HG02798 (cell line): ENCODE data around the gene SPINT1.

Experiments used
- ATAC-seq: cut with Tn5 transposase; IDR thresholded peaks from one replicate; pipeline ENCODE4 v1.9.1; 2021; ENCODE audit warnings: mild to moderate bottlenecking; ENCODE audit not compliant: unreplicated experiment, poor library complexity

Gene SPINT1

DNA sequence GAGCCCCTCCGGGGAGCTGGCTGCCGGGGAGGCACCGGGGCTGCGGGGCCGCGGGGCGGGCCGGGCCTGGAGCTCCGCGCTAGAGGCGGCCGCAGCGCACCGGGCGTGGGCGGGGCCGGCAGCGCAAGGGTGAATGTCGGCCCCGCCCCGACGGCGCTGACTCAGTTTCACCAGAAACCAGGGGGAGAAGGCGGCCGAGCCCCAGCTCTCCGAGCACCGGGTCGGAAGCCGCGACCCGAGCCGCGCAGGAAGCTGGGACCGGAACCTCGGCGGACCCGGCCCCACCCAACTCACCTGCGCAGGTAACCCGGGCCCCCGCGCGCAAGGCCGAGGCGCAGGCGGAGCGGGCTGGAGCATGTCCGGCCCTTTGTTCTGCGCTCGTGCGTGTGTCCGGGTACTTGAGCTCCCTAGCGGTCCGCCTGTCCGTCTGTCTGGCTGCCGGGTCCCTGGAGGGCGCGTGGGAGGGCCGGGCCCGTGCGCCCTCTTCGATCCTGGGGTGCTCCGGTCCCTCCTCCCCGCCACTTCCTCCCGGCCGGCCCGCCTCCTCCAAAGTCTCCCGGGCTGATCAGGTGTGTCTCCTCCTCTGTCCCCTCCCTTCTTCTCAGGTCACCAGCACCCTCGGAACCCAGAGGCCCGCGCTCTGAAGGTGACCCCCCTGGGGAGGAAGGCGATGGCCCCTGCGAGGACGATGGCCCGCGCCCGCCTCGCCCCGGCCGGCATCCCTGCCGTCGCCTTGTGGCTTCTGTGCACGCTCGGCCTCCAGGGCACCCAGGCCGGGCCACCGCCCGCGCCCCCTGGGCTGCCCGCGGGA lies at the start of gene SPINT1:
Gene SPINT1, plus strand, starts transcription at position 164 of the 811 bp plus-strand sequence. Its CDS starts 507 bp downstream, at position 671.
- ATAC-seq, result no peak

DNA sequence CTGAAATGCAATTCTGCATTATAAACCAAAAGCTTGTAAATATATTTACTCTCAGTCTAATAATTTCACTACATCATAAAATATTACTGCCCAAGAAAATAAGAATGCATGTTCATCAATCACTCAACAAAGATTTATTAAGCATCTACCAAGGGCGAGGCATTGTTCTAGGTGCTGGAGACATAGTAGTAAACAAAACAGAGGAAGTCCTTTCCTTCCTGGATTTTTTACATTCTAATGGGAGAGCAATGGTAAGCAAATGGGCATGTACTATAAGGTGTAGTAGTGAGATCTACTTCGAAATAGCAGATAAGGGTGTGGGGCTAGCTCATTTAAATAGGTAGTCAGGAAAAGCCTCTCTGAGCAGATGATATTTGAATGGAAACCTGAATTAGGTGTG lies 47.8 kb upstream of the SPINT1 start:
- ATAC-seq, result no peak

DNA sequence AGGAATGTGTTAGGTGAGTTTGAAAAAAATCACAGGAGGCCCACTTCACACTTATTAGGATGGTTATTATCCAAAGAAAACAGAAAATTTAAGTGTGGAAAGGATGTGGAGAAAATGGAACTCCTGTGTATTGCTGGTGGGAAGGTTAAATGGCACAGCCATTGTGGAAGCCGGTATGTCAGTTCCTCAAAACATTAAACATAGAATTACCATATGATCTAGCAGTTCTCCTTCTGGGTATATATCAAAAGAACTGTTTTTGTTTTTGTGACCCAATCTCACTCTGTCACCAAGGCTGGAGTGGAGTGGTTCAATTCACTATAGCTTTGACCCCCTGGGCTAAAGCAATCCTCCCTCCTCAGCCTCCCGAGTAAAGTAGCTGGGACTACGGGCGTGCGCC lies 47.3 kb upstream of the SPINT1 start:
- no peak for ATAC-seq

DNA sequence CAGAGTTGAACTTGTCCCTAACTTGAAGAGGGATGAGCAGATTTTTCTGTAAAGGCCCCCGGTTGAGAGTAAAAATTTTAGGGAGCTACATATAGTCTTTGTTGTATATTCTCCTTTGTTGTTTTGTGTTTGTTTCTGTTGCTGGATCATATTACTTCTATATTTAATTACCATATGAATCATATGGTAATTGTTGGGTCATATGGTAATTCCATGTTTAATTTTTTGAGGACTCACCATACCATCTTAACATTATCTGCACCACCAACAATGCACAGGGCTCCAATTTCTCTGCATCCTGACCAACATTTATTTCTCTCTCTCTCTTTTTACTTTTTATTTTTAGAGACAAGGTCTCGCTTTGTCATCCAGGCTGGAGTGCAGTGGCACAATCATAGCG lies 44.3 kb upstream of the SPINT1 start:
- no peak for ATAC-seq

- ATAC-seq, result no peak
Measured at GRCh38 chr15:40803076-40803475, 40.8 kb upstream of the SPINT1 start.

DNA sequence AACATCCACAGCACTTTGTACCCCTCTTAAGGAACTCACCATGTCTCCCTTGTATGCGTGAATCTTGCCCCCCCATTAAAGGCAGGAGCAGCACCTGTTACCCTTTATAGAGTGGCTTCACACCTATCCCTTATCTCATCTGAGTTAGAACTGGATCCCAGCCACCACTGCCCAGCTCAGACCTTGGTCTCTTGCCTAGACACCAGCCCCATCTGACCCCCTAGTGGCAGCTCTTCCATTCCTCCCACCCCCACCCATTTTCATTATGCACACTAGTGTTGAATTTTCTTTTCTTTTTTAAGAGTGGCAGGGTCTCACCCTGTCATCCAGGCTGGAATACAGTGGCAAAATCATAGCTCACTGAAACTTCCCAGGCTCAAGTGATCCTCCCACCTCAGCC lies 40.2 kb upstream of the SPINT1 start:
- ATAC-seq, result no peak

GRCh38 chr15:40806672-40807027 lies 37.2 kb upstream of the SPINT1 start:
- no peak for ATAC-seq

DNA sequence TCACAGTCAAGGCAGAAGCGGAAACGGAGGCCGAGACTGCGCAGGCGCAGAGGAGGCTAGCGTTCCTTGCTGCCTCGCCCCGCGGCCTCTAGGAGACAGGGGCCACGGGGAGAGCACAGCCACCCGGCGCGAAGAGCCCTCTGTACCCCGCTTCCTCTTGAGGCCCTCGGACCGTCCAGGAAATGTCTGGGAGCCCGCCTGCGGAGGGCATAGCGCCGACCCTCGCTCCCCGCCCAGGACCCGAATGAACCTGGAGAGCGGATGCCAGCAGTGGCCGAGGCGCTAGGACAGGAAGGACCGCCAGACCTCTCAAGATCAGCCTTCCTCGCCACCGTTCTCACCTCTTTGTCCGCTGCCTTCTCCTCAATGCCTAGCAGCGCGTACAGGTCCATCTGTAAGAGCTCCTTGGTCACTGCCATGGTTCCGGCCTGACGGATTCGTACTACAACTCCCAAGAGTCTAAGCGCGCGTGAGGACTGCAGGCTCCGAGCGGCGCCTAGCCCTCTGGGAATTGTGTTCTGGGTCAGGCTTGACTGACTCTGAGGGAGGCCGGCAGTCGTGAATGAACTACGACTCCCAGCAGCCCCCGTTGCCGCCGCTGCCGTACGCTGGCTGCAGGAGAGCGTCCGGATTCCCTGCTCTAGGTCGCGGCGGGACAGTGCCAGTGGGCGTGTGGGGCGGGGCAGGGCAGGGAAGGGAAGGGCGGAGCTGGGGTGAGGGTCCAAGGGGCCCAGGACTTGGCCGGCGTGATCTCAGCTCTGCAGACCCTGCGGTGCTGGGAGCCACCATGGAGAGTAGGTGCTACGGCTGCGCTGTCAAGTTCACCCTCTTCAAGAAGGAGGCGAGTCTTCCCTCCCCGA lies 36.6 kb upstream of the SPINT1 start, which contains the start of the genes DNAJC17 and ZFYVE19:
Gene DNAJC17, minus strand, starts transcription at position 446 of the 860 bp plus-strand sequence. Its CDS starts 27 bp downstream, at position 419.
Gene ZFYVE19, plus strand, starts transcription at position 62 of the 860 bp plus-strand sequence. Its CDS starts 501 bp downstream, at position 563.
- ATAC-seq, result peak; percentile 95

DNA sequence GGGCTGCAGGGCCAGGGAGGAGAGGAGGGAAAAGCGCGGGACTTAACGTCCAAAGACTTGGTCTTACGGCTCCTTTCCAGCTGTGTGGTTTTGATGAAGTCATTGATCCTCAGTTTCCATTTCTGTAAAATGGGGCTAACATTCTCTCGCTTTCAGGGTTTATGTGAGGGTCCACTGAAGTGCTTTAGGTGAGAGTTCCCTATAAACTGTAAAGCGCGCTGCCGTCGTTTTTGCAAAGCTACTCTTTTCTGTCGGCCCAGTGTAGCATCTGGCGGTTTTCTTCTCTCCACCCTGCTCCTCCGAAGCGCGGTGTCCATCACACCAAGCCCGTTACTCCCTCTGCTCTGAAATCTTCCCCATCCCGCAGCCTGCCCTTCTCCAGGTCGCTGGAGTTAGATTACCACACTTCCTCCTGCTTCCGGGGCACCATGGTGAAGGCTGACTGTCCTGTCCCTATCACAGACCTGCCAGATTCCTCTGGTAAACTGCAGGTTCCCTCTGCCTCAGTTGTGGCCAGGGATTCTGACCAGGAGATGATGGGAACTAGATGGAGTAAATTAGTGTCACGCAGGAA lies 35.9 kb upstream of the SPINT1 start:
- no peak for ATAC-seq

DNA sequence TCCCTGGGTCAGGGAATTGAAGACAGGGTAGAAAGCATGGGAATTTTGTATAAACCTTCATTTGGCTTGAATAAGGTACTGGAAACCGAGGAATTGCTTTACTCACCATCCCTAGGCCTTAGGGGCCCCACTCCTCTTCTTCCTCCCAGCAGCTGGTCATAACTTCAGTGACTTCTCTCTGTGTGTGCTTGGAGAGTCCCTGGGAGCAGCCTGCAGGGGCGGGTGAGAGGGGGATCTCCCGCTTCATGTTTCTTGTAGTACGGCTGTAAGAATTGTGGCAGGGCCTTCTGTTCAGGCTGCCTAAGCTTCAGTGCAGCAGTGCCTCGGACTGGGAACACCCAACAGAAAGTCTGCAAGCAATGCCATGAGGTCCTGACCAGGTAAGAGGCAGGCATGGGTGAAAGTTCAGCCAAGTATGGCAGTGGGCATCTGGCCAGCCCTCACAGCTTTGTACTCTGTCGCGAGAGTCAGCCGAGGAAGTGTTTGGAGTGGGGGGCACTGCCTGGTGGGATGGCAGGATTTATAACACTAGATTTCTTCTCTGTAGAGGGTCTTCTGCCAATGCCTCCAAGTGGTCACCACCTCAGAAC lies 34.9 kb upstream of the SPINT1 start:
- no peak for ATAC-seq

GRCh38 chr15:40812721-40813425 lies 31.0 kb upstream of the SPINT1 start:
- no peak for ATAC-seq

- ATAC-seq, result no peak
Measured at GRCh38 chr15:40815042-40815698, 28.7 kb upstream of the SPINT1 start.

GRCh38 chr15:40819048-40819447 lies 24.8 kb upstream of the SPINT1 start:
- ATAC-seq, result no peak

- ATAC-seq, result no peak
Measured at GRCh38 chr15:40821195-40821594, 22.7 kb upstream of the SPINT1 start.

- ATAC-seq, result no peak
Measured at GRCh38 chr15:40823572-40824343, 20.1 kb upstream of the SPINT1 start.

DNA sequence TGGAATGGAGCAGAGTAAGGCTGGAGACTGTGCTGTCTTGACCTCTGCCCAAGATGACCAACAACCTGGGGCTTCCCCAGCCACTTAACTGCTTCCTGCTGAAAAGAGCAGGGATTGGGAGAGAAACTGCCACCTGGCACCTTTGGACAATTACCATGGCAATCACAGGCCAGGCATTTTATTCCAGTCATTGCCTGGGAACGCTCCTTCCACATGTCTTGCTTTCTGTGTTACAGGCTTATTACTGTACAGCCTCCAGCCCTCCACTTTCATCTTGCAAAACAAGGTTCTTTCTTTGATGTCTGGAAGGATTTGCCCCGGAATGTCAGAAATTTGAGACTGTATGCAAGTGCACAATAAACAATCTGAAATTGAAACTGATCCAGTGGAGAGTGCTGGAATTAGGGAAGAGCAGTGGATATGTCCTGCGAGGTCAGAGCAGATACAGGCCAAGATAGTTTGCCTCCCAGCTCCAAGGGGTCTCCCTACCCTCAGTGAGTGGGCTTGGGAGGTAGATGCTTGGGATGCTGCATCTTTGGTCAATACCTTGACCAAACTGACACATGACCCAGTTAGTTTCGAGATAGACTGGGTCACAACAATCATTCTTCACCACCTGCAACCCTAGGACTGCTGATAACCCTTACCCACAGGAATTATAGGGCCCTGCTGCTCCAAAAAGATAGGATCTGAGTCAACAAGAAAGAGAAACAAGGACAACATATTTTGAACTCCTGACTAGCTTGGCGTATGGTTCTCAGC lies 18.0 kb upstream of the SPINT1 start:
- ATAC-seq, result no peak

GRCh38 chr15:40826423-40827075 lies 17.3 kb upstream of the SPINT1 start:
- ATAC-seq, result no peak
